Muscle layer of duodenum (tissue), 2 donors: ENCODE data around the gene LGR5.
"Not testable (repeated sequence)": the region's sequence is repeated elsewhere in the genome, so short reads cannot be mapped to it uniquely, and the experiment has no call there.

Experiments used
- H3K27ac ChIP-seq: one replicate; pipeline ENCODE4 v1.7.0; 2013; ENCODE audit warnings: mild to moderate bottlenecking, low read length
- H3K27me3 ChIP-seq: one replicate; pipeline ENCODE4 v1.7.0; 2013; ENCODE audit warnings: low read depth, mild to moderate bottlenecking, control low read depth, low read length
- H3K36me3 ChIP-seq, 2 donors: one replicate each; pipeline ENCODE4 v1.7.0; 2013; ENCODE audit warnings: low read length in 2 of 2, control low read depth in 1 of 2, mild to moderate bottlenecking in 1 of 2; ENCODE audit not compliant: insufficient read depth in 2 of 2, control insufficient read depth in 1 of 2
- H3K4me1 ChIP-seq, 2 donors: one replicate each; pipeline ENCODE4 v1.7.0; 2013; ENCODE audit warnings: low read length in 2 of 2, mild to moderate bottlenecking in 2 of 2, control low read depth in 1 of 2, moderate library complexity in 1 of 2; ENCODE audit not compliant: insufficient read depth in 2 of 2, control insufficient read depth in 1 of 2
- H3K4me3 ChIP-seq, 2 donors: one replicate each; pipeline ENCODE4 v1.7.0; 2013; ENCODE audit warnings: low read length in 2 of 2, low read depth in 1 of 2, mild to moderate bottlenecking in 1 of 2
- H3K9me3 ChIP-seq, 2 donors: one replicate each; pipeline ENCODE4 v1.7.0; 2013; ENCODE audit warnings: low read length in 2 of 2, control low read depth in 1 of 2, mild to moderate bottlenecking in 1 of 2; ENCODE audit not compliant: control insufficient read depth in 1 of 2
- donor health status: healthy.

LGR5 gene

DNA sequence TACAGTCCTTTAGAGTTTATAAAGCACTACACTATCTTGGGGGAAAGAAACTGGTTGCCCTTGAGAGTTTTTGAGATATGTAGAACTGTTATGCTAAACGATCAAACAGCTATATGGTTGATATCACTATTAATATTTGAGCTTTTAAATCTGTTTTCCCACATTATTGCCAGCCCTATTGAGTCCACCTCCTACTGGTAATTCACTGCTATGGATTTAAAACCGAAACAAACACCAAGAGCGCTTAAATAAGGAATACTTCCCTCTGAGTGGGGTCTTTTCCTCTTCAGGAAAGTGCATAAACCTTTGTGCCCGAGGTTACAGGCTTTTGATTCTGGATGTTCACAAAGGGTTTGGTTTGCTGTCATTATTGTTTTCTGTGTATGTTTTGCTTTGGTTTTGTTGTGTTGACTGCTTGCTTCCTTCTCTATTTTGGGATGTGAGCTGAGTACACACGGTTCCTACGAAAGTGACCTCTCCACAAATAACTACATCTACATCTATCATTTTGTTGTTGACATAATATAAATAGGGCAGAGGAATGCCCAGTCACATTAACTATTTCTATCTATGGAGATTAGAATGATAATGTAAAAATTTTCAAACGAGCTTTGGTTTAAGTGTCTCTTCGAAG is 44.8 kb downstream of the LGR5 start:
- Histone ChIP-seq H3K4me1 (no peaks in the 10 kb centered on the region), H3K9me3 (no peaks in the 10 kb centered on the region), H3K27ac (no peak overlapping the region), H3K4me3 (no peak overlapping the region), H3K27me3 (no peaks in the 10 kb centered on the region), H3K36me3 (no peaks in the 10 kb centered on the region)

- H3K36me3 ChIP-seq, H3K9me3 ChIP-seq, H3K4me3 ChIP-seq, H3K4me1 ChIP-seq, H3K27me3 ChIP-seq, H3K27ac ChIP-seq: not testable (repeated sequence)
These were observed 51.2 kb downstream of the LGR5 start for GRCh38 chr12:71490844-71491243.

DNA sequence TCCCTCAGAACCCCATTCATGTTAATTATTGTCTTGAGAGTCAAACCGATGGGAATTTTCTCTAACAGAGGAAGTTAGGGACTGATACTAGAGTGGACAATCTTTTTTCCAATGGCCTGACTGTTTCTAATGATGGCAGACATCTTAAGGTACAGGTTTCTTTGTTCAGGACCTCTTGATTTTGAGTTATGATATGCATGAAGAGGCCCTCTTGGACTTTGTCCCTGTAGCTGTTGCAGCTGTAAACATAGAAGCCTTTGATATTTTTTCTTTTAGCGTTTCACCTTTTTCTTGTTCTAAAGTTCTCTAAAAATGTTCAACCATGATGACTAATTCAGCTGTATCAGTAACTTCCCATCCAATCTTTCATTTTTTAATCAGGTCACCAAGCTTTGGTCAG is 53.0 kb downstream of the LGR5 start:
- H3K4me3 ChIP-seq = no peak overlapping the region
- H3K9me3 ChIP-seq = no peaks in the 10 kb centered on the region
- H3K36me3 ChIP-seq = no peaks in the 10 kb centered on the region
- H3K27ac ChIP-seq = no peak overlapping the region
- H3K27me3 ChIP-seq = no peaks in the 10 kb centered on the region
- no peaks in the 10 kb centered on the region for H3K4me1 ChIP-seq

GRCh38 chr12:71499834-71500233 is 60.2 kb downstream of the LGR5 start:
- Histone ChIP-seq H3K27ac (no peak overlapping the region), H3K4me3 (no peak overlapping the region), H3K9me3 (no peaks in the 10 kb centered on the region), H3K36me3 (no peaks in the 10 kb centered on the region), H3K4me1 (no peaks in the 10 kb centered on the region), H3K27me3 (no peaks in the 10 kb centered on the region)

DNA sequence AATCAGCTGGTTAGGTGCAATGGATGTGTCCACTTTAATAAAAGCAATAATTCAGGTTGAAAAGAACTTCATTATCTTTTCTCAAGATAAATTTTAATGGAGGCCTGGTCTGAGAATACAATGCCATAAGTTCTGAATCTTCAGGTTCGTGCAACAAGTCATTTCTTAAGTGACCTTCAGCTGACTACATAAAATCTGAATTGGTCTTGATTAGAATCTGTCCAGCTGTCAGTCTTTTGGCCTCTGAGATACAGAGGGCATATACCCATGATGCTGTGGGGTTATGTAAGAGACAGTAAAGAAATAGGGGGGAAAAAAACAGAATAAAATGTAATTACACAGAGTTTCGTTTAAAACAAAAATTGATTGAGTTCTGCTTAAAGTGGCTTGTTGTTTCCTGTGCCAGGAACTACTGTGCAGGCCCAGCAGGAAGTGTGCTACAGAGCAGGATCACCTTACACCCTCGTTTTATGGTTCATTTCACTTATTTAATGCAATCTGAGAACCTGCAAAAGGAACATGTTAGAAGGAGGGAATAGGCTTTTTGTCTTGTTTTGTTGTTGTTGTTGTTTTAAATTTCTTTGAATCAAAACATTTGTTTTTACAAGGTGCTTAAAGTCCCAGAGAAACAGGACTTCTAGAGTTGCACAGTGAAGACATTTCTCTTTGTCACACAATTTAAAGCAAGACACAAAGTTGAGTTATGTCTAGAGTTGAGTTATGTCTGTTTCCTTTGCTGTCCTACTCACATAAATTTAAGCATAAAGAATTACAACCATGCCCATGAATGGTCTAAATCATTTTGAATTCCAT is 64.2 kb downstream of the LGR5 start:
- Histone ChIP-seq H3K9me3 (no peaks in the 10 kb centered on the region), H3K27ac (no peak overlapping the region), H3K27me3 (no peaks in the 10 kb centered on the region), H3K36me3 (no peaks in the 10 kb centered on the region), H3K4me1 (no peaks in the 10 kb centered on the region), H3K4me3 (no peak overlapping the region)

DNA sequence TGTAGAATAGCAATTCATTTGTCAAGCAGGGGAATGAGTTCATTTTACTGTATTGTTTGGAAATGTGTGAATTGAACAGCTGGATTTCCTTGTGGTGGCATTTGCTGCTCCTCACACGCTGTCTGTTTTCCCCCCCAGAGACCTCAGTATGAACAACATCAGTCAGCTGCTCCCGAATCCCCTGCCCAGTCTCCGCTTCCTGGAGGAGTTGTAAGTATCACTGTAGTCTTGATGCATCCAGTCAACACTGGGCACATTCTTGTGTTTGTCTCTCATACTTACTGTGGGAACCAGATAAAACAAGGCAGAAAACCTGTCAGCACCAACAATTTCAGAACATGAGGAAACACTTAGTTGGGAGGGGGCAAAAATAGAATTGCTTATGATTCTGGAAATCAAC is 64.9 kb downstream of the LGR5 start:
- Histone ChIP-seq H3K36me3 (no peaks in the 10 kb centered on the region), H3K4me1 (no peaks in the 10 kb centered on the region), H3K9me3 (no peaks in the 10 kb centered on the region), H3K27me3 (no peaks in the 10 kb centered on the region), H3K27ac (no peak overlapping the region), H3K4me3 (no peak overlapping the region)

GRCh38 chr12:71509705-71510104 is 70.1 kb downstream of the LGR5 start:
- no peak overlapping the region for H3K27ac ChIP-seq
- H3K4me1 ChIP-seq = no peaks in the 10 kb centered on the region
- H3K36me3 ChIP-seq = no peaks in the 10 kb centered on the region
- H3K4me3 ChIP-seq = no peak overlapping the region
- H3K9me3 ChIP-seq = no peaks in the 10 kb centered on the region
- H3K27me3 ChIP-seq = no peaks in the 10 kb centered on the region

DNA sequence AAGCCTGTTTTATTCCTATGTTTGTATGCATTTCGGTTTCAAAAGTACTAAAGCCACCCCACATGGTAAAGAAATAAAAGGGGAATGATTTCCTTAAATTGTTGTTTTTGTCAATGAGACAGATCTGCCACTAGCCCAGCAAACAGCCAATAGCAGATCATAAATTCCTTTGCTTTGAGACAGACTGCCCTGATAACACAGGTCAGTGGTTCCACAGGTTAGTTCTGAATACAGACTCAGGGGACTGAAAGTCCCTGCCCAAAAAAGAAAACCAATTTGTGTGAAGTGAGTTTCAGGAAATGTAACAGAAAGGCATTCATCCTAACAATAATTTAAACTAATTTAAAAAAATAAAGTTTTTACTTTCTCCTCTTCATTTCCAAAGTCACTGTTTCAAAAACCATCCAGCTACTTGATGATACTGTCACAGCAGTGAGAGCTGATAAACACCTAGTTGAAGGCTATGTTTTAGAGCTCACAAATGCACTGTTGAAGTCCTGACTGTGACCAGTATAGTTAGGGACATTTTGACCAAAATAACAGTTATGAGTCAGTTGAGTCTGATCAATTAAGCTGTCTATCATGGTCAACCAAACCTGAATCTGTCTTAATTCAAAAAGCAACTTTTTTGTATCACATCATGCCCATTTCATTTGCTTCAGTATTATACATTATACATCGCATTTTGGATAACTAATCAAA is 77.7 kb downstream of the LGR5 start:
- Histone ChIP-seq H3K27ac (no peak overlapping the region), H3K4me3 (no peak overlapping the region), H3K4me1 (no peaks in the 10 kb centered on the region), H3K9me3 (no peaks in the 10 kb centered on the region), H3K36me3 (no peaks in the 10 kb centered on the region), H3K27me3 (no peaks in the 10 kb centered on the region)

- Histone ChIP-seq H3K36me3 (no peaks in the 10 kb centered on the region), H3K4me1 (no peaks in the 10 kb centered on the region), H3K9me3 (no peaks in the 10 kb centered on the region), H3K4me3 (no peak overlapping the region), H3K27me3 (no peaks in the 10 kb centered on the region), H3K27ac (no peak overlapping the region)
These were observed 81.5 kb downstream of the LGR5 start for GRCh38 chr12:71521125-71521524.

GRCh38 chr12:71524626-71525025 is 85.0 kb downstream of the LGR5 start:
- Histone ChIP-seq H3K27ac (no peak overlapping the region), H3K27me3 (no peaks in the 10 kb centered on the region), H3K4me1 (no peaks in the 10 kb centered on the region), H3K4me3 (no peak overlapping the region), H3K36me3 (no peaks in the 10 kb centered on the region), H3K9me3 (no peaks in the 10 kb centered on the region)

- Histone ChIP-seq H3K27me3 (no peaks in the 10 kb centered on the region), H3K4me1 (no peaks in the 10 kb centered on the region), H3K27ac (no peak overlapping the region), H3K9me3 (no peaks in the 10 kb centered on the region), H3K36me3 (no peaks in the 10 kb centered on the region), H3K4me3 (no peak overlapping the region)
These were observed 94.1 kb downstream of the LGR5 start for GRCh38 chr12:71533703-71534102.
